GM11168 (cell line): ENCODE data around the gene DGAT2L6.

Experiments used
- in situ Hi-C: fragments of 300-500 bp; cut with MboI; formaldehyde crosslinking; loops from one replicate; pipeline ENCODE4 v1.12.0; 2022; ENCODE audit warnings: low sequenced_read_pairs; ENCODE audit not compliant: unreplicated experiment

Gene DGAT2L6, protein sequence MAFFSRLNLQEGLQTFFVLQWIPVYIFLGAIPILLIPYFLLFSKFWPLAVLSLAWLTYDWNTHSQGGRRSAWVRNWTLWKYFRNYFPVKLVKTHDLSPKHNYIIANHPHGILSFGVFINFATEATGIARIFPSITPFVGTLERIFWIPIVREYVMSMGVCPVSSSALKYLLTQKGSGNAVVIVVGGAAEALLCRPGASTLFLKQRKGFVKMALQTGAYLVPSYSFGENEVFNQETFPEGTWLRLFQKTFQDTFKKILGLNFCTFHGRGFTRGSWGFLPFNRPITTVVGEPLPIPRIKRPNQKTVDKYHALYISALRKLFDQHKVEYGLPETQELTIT

DNA sequence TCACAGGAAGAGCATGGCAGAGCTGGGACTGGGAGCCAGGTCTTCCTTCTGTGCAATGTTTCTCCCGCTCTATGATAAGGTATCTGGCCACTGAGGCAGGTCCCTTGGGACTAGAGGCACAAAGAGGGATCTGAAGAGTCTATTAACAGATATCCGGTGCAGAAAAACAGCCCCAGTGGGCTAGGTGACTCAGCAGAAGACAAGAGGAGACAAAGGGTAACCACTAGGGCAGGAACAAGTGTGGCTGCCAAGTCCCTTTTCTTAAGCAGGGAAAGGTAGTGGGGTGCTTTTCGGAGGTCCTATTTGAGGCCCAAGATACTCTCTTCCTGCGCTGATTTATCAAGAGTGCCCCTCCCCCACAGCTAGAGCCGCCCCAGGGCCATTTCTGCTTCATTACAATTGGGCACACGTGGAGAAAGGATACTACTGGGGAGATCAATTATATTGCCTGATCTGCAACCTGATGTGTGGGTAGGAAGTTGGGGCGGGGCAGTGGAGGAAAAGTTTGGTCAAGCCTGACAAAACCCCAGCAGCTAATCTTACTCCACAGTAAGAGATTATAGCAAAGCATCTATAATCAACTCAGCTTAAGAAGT is at the start of gene DGAT2L6:
Gene DGAT2L6 (plus strand): TSS at position 546 of the 596 bp plus-strand sequence. CDS start 100 bp downstream, outside the sequence.
- in situ Hi-C loops: no loop called here

DNA sequence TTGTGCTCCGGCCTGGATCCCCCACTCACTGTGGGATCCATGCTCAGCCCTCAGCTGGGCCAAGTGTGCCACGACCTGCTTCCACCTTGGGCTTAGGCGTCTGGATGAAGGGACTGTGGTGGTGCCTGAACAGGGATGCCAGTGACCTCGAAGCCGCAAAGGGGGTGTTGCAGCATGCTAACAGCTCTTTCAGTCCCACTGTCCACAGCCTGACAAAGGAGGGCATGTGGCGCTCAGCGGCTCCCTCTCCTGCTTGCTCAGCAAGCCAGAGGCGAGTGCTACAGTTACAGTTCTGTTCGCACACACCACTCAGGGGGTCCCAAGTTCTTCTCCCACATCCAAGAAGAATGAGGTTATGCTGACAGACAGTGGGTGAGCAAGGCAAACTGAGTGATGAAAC is 49.2 kb upstream of the DGAT2L6 start:
- in situ Hi-C loops: no loop called here

DNA sequence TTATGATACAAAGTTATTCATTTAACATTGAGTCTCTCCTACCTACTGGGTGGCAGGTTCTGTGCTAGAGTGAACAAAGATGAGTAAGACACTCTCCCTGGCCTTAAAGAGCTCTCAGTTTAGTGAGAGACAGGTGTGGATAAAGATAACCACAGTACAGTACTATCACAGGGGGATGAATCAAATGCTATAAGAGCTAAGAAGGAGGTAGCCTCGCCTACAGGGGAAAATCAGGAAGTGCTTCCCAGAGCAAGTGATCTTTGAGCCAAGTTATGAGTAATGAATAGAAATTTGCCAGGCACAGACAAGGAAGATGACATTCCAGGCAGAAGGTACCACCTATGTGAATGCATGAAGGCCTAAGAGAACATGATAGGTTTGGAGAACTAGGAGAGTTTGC is 47.5 kb upstream of the DGAT2L6 start:
- in situ Hi-C loops: no loop called here

DNA sequence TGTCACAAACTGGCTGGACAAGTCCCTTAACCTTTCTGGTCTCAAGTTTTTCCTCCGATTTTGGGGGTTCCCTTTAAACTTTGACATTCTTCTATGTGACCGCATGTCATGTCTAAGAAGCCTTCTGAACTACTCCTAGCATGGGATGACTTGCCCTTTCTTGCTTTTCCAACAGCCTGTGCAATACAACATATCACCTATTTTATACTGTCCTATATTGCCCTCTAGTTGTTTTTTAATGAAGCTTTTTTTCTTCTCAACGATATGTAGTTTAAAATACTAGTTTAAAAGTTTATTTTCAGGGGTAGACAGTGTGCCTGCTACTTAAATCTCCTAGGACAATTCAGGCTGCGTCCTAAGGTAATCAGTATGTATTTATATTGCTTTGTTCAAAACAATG is 45.1 kb upstream of the DGAT2L6 start:
- in situ Hi-C loops: no loop called here

DNA sequence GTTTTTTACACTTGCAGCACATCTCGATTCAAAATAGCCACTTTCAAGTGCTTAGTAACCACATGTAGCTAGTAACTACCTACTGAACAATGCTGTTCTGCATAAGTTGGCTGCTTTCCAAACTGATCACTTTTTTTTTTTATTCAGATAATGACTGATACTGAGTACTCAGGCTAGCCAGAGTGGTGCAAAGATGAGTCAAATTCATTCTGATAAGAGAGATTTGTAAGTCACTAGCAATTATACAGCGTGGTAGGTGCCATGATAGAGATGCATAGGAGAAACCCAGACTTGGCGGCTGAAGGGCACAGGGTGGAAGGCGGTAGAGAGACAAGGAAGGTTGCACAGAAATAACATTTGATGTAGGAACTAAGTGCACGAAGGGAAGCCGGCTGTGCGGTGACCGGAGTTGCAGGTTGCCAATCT is 44.4 kb upstream of the DGAT2L6 start:
- in situ Hi-C loops: no loop called here

DNA sequence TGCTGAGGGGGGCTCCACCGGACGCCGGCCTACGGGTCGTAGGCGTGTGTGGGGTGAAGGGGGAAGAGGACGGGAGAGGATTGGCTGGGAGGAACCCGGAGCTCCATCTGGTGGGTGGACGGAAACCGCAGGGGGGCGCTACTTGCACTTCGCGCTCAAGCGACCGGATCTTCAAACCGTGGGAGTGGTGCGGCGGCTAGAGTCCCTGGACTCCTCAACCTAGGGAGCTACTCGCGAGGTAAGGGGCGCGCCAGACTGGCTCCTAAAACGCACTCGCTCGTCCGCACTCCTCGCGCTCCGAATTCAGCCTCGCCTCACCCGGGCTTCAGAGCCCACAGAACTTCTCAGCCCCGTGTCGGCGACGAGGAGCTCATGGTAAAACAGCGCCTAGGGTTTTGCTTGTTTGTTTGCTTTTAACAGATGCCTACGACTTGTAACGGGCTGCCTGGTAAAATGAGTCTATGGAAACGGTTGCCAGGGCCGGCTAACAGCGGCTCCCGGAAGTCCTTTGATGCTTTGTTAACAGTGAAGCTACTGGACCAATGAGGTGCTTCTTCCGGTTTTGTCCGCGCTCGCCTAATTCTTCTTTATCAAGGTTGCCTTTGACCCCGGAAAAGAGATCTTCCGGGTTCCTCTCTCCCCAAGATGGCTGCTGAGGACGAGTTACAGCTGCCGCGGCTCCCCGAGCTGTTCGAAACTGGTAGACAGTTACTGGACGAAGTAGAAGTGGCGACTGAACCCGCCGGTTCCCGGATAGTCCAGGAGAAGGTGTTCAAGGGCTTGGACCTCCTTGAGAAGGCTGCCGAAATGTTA is 43.8 kb upstream of the DGAT2L6 start, which contains the start of gene IGBP1:
Gene IGBP1 (plus strand): TSS at position 145 of the 813 bp plus-strand sequence. CDS start 501 bp downstream, at position 646.
- in situ Hi-C loops: no loop called here

DNA sequence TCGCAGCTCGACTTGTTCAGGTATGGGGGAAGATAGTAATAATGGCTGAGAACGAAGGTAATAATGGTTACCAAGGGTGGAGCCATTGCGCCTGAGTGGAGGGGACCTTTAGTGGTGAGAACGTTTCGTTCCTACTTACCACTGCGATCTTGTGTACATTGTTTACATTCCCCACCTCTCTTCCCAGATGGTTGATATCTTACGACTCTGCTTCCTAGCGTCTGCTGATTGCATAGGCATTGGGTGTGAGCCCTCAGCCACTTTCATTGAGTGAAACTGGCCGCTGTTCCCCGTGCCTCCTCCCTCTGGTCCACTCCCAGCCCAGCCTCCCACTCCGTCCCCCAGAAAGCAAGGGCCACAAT is 43.2 kb upstream of the DGAT2L6 start:
- in situ Hi-C loops: no loop called here

DNA sequence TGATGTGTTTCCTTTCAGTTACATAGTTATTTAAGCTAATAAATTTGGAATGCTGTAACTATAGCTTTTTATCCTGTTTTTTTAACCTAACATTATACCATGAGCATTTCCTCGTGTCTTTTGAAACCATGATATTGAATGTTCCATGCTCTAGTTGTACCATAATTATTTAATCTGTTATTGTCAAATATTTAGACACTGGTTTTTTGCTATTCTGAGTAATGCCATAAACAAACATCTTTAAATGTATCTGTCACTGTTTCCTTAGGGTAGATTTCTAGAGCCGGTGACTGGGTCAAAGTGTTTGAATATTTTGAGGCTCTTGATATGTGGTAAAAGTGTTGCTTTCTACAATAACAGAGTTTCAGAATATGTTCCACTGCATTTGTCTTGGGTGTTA is 38.7 kb upstream of the DGAT2L6 start:
- in situ Hi-C loops: no loop called here

DNA sequence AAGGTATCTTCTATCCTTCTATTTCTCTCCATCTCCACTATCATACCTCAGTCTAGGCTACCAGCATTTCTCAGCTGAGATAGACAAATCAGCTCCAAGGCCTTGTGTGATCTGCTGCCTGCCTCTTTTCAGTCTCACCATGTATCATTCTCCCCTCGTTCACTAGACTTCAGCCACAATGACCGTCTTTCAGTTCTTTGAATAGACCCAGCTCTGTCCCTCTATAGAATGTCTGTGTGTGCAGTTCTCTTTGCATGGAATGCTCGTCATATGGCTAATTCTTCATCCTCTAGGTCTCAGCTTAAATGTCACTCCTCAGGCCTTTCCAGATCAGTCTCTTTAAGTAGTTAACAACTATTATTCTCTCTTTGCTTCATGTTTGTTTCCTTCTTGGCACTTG is 37.5 kb upstream of the DGAT2L6 start:
- in situ Hi-C loops: no loop called here

DNA sequence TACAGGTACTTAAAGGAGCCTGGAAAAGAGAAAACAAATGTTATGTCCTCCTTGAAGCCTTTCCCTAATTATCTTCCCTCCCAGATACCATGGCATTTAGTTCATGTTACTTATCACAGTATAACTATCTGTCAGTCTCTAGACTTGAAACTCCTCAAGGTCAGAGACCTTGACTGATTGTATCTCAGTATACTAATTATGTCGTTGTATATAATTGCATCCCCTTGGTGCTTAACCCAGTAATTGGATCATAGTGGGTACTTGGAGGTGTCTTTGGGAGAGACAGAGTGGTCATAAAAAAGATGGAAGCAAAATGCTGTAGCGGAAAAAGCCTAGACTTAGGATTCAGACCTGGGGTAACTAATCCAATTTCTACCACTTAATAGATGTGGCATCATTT is 35.9 kb upstream of the DGAT2L6 start:
- in situ Hi-C loops: no loop called here

DNA sequence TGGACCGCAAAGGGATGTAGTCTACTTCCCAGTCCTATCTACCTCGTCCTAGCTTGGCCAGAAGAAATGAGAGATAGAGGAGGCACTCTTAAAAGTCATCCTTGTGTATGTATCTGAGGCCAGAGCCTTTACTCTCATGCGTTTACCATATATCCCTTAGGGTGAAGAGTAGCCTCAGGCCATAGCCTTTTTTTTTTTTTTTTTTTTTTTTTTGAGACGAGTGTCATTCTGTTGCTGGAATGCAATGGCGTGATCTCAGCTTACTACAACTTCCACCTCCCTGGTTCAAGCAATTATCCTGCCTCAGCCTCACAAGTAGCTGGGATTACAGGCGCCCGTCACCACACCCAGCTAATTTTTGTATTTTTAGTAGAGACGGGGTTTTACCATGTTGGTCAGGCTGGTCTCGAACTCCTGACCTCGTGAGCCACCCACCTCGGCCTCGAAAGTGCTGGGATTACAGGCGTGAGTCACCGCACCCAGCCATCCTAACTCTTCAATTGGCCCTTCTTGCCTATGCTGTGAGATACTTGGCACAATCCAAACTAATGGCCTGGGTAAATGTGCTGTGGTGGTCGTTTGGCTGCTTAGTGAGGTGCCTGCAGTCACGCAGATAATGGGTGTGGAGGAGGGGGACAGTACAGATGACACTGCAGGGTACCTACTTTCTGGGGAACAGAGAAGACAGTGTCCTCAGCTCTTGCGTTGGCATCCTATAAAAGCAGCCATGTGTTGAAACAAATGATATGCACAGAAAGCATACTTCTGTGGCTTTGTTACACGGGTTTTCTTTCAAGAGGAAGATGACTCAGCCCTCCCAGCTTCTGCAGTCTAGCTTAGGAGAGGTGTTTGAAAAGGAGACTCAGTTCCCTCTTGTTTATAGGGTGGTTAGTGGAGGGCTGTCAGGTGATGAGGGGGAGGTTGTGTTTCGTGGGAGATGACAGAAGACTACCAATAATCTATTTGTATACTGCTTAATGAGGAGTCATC is 10.4 kb upstream of the DGAT2L6 start:
- in situ Hi-C loops: loop anchor here (25.0 kb wide), 1 partner anchor 245 kb away; the partner anchor contains the start of gene GDPD2

DNA sequence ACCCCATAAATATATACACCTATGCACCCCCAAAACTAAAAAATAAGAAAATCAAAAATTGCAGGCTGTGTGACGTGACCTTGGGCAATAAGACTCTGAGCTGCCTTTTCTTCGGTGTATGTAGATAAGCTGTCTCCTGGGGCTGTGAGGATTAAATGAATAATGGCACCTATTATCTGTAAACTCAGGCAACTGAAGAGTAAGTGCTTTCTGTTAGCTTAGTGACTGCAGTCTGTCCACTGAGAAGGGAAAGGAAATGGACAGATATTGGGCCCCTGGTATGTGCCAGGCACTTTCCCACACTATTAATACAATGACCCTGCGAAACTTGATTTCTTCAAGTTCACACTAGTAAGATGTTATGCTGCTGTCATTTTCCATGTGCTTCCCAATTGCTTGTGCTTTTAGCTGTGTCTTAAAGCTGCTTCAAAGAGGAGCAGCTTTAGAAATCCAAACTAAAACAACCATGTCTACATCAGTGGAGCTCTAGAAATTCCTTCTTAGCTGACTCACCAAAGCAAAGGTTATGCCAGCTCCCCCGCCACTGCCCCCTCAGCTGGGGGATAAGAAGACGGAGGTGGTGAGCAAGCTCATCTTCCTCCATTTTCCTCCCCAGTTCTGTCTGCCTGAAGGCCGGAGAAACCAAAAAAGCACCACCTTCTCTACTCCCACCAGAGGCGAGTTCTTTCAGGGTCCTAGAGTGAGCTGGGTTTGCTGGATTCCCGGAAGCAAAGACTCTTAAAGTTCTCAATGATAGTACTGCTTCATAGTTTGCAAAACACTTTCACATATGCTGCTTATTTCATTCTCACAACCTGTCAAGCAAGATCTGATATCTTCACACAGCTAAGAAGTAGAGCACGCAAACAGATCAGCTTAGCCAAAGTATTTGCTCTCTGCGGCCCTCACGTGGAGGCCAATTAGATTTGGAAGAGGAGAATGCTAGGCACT is 8.8 kb upstream of the DGAT2L6 start:
- in situ Hi-C loops: loop anchor here (25.0 kb wide), 1 partner anchor 244 kb away; the partner anchor contains the start of gene GDPD2

DNA sequence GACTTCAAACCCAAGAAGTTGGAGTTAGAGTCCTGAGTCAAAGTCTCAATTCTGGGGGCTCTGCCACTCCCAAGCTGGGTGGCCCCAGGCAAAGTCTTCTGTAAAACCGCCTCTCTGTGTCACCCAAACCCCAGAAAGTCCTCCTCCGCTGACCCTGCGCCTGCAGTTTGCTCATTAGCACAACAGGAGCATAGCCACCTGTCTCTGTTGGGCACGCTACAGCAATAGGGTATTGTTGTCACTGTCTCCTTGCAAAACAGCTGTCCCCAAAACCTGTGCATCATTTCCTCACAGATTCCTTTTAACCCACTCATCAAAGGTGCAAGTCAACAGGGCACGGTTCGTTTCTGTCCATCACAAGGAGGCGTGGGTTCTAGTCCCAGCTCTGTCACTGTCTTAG is 8.0 kb upstream of the DGAT2L6 start:
- in situ Hi-C loops: loop anchor here (25.0 kb wide), 1 partner anchor 243 kb away; the partner anchor contains the start of gene GDPD2

DNA sequence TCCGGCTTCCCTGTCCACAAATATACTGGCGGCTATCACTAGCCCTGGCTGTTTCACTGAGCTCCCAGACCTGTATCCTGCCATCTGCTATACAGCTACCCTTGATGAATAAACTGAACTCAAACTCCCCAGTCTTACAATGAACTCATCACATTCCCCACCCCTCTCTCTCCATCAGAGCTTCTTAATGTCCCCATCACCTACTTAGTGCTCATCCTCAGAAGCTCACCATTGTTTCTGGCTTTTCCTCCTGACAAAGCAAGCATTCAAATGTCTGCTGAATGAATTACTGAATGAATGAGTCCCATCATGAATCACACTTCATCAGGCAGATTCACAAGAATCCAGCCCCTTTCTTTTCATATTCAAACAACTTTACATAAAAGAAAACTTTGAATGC is 5.7 kb upstream of the DGAT2L6 start:
- in situ Hi-C loops: loop anchor here (25.0 kb wide), 1 partner anchor 241 kb away; the partner anchor contains the start of gene GDPD2

DNA sequence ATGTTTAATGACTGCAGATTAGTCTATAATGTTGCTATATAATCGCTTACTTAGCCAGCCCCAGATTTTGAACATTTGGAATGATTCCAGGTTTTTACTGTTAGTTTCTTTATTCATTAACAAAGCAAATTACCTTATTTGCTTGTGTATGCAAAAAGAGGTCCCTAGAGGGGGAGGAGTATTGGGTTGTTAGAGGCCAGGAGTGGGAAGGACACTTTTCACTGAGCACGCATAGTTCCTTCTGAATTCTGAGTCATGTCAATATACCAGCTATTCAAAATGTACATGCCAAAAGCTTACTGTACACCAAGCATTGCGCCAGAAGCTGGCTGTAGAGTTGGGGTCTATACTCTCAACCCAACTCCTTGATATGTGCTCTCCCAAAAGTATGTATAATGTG is 5.1 kb upstream of the DGAT2L6 start:
- in situ Hi-C loops: loop anchor here (25.0 kb wide), 1 partner anchor 240 kb away; the partner anchor contains the start of gene GDPD2

DNA sequence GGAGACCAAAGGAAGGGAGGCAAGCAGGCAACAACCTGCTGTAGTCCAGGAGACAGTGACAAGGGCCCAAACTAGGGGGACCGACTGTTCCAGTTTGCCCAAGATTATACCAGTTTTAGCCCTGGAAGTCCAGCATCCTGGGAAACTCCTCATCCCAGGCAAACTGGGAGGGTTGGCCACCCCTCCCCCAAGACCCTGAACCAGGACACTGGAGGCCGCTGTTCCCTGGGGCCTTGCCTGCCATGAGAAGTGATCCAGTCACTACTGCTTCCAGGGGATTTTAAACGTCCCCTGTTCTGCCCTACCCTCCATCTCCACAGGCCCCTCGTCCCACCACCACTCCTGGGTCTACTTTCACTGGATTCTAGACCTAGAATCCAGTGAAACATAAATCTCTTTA is 4.3 kb upstream of the DGAT2L6 start:
- in situ Hi-C loops: loop anchor here (25.0 kb wide), 1 partner anchor 239 kb away; the partner anchor contains the start of gene GDPD2

DNA sequence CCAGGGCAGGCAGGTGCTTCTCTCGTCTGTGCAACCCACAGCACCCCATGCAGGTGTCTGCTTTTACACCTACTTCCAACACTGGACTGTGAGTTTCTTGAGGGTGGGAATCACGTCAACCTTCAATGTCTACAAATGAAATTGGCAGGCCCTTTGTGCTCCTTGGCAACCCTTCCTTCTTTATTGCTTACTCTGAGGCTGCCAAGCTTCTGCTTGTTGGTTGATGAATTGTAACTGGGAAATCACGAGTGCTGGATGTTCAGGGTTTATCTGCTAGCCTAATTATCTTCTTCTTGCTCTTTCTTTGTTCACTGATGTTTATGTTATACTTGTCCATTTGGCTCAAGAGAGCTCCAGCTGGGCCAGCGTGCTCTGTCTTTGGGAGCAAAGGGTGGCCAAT is 2.5 kb upstream of the DGAT2L6 start:
- in situ Hi-C loops: loop anchor here (25.0 kb wide), 1 partner anchor 238 kb away; the partner anchor contains the start of gene GDPD2

DNA sequence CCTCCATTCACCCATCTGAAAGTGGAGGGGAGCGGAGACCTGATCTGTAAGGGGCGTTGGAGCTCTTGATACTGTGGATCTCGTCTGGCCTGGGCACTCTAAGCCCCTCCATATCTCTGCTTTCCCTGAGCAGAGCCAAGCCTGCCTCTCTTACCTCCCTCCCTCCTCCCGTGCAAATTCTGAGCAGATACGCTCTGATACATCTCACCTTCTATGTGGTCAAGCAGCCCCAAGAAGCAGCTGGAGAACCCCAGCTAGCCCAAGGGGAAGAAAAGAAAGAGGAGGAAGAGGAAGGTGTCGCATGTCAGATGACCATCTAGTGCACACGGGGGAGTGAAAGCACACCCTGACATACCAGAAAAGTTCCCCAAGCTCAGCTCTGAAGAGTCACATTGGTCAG is 1.9 kb upstream of the DGAT2L6 start:
- in situ Hi-C loops: no loop called here
